ENCODE data around the gene CCL25.

DNA sequence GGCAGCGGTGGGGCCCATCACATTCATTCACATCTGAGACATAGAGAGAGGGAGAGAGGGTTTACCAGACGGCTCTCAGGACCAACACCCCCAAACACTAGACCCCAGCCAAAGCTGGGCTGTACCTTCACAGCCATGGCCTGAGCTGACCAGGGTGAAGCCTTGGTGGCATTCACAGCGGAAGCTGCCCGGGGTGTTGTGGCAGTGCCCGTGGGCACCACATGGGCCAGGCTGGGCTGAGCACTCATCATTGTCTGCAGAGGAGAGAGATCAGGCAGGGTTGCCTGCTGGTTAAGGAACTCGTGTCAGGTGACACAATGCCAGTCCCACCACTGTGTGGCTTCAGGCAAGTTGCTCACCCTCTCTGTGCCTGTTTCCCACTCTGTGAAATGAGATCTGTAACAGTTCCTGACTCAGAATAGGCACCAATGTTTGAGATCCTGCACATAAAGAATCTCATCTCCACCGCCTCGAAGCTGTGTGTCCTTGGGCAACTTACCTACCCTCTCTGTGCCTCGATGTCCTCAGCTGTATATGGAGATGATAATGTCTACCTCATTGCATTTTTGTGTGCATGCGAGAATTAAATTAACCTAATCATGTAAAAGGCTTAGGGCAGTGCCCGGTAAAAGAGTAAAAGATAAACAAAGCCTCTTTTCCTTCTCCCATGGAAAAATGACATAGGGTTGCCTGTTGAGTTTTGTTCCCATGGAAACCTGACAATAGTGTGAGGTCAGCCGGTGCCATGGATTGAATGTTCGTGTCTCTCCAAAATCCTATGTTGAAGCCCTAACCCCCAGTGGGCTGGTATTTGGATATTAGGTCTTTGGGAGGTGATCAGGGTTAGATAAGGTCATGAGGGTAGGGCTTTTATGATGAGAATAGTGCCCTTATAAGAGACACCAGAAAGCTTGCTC is 22.9 kb downstream of the CCL25 start:
- TF ChIP-seq, protein P1, sequence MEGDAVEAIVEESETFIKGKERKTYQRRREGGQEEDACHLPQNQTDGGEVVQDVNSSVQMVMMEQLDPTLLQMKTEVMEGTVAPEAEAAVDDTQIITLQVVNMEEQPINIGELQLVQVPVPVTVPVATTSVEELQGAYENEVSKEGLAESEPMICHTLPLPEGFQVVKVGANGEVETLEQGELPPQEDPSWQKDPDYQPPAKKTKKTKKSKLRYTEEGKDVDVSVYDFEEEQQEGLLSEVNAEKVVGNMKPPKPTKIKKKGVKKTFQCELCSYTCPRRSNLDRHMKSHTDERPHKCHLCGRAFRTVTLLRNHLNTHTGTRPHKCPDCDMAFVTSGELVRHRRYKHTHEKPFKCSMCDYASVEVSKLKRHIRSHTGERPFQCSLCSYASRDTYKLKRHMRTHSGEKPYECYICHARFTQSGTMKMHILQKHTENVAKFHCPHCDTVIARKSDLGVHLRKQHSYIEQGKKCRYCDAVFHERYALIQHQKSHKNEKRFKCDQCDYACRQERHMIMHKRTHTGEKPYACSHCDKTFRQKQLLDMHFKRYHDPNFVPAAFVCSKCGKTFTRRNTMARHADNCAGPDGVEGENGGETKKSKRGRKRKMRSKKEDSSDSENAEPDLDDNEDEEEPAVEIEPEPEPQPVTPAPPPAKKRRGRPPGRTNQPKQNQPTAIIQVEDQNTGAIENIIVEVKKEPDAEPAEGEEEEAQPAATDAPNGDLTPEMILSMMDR (IDR thresholded peaks at IDR 0.05) = no peak
- TF ChIP-seq POLR2A (IDR thresholded peaks at IDR 0.05) = no peak

Data from uterus (tissue), 2 donors.